K562 (cell line): ENCODE data around the gene GALNT13. TPM values are rescaled to one million over a fixed set of nuclear protein-coding genes. Genes with fewer than 3 reads are reported as not detected.

Experiments
- BRF2 ChIP-seq: IDR thresholded peaks from 3 replicates; pipeline ENCODE4 v1.6.1; 2011; ENCODE audit warnings: borderline replicate concordance, mild to moderate bottlenecking; ENCODE audit not compliant: insufficient read length, insufficient read depth
- CHD7 ChIP-seq: fragments of 200-600 bp; sonication (generic); IDR thresholded peaks from one replicate; pipeline ENCODE4 v1.6.1; 2012; ENCODE audit warnings: mild to moderate bottlenecking, low read depth, low read length, inconsistent platforms
- E2F8 ChIP-seq: fragments of 450-650 bp; IDR thresholded peaks from 2 replicates; pipeline ENCODE4 v1.7.1; 2018; ENCODE audit warnings: mild to moderate bottlenecking, low read depth; ENCODE audit not compliant: partially characterized antibody
- HES1 ChIP-seq: fragments of 450-650 bp; IDR thresholded peaks from 2 replicates; pipeline ENCODE4 v1.6.1; 2016; ENCODE audit warnings: low read depth, mild to moderate bottlenecking, moderate library complexity
- IRF9 ChIP-seq: fragments of 450-650 bp; IDR thresholded peaks from 2 replicates; pipeline ENCODE4 v1.6.1; 2016; ENCODE audit warnings: missing biosample characterization, missing genetic modification characterization
- ZFP1 ChIP-seq: fragments of 450-650 bp; formaldehyde crosslinking; IDR thresholded peaks from 2 replicates; pipeline ENCODE4 v1.4.0; 2020; ENCODE audit warnings: mild to moderate bottlenecking, mixed read lengths
- ZNF444 ChIP-seq: fragments of 250-450 bp; sonication (Bioruptor Pico); IDR thresholded peaks from 2 replicates; pipeline ENCODE4 v1.4.0; 2020; ENCODE audit warnings: mild to moderate bottlenecking, moderate library complexity
- ZNF655 ChIP-seq: fragments of 250-450 bp; sonication (Bioruptor Pico); IDR thresholded peaks from 2 replicates; pipeline ENCODE4 v1.5.0; 2021
- polyA plus RNA-seq, 8 experiments: library from polyadenylated mRNA; depleted of rRNA in 4 of 8; stranded (reverse) in 5 of 8; unstranded in 3 of 8; fragments of >200 nt; fragmentation: Nextera tagmentation in 2 of 8; fragmentation: Illumina TruSeq in 1 of 8; extraction: Ambion mirVana in 2 of 8; extraction: Trizol in 1 of 8; gene quantifications; 2 replicates each; pipeline versions ENCODE4 v1.2.1 to v1.2.3, GENCODE V29; 2011 to 2014; ENCODE audit warnings: inconsistent platforms in 1 of 8, missing spikeins in 1 of 8
- total RNA-seq, 7 experiments: library from RNA; depleted of rRNA in 6 of 7; stranded (reverse); fragments of >200 nt in 6 of 7; fragmentation: Illumina TruSeq in 2 of 7; extraction: Trizol in 2 of 7; gene quantifications; 2 replicates each; pipeline versions ENCODE4 v1.2.1 to v1.2.3, GENCODE V29; 2011 to 2021; ENCODE audit warnings: low replicate concordance in 1 of 7

The GALNT13 gene
- total and polyA plus RNA-seq, 9 of the 15 experiments (the other 6 are each of a cell fraction or from before 2014, with no cell fraction given), result not detected

GRCh38 chr2:154193246-154193645 is 321.5 kb downstream of the GALNT13 start (continued):
- TF ChIP-seq CHD7, result no peak
- TF ChIP-seq ZNF655 (CRISPR knock-in tag), result no peak
- no peak for TF ChIP-seq HES1
- no peak for TF ChIP-seq BRF2
- no peak for TF ChIP-seq ZFP1 (CRISPR knock-in tag)
- no peak for TF ChIP-seq E2F8
- TF ChIP-seq IRF9 (tag), result no peak
- TF ChIP-seq ZNF444 (CRISPR knock-in tag), result no peak
